ENCODE results near the gene HRC. TPM values are rescaled to one million over a fixed set of nuclear protein-coding genes. Genes with fewer than 3 reads are reported as not detected.

Gene HRC
- polyA plus RNA-seq, 1 experiment, result not detected

GRCh38 chr19:49132974-49133609 lies 22.1 kb downstream of the HRC start:
- H3K27ac ChIP-seq (ENCODE audit: low read depth, low read length), result peak overlapping the region; percentile 11
- CTCF ChIA-PET, result interaction anchor here (0.6 to 3.0 kb wide), 4 partner anchors 10 to 66 kb away, joined by 3 to 17 read pairs (median 8); no protein-coding TSS in a partner anchor

DNA sequence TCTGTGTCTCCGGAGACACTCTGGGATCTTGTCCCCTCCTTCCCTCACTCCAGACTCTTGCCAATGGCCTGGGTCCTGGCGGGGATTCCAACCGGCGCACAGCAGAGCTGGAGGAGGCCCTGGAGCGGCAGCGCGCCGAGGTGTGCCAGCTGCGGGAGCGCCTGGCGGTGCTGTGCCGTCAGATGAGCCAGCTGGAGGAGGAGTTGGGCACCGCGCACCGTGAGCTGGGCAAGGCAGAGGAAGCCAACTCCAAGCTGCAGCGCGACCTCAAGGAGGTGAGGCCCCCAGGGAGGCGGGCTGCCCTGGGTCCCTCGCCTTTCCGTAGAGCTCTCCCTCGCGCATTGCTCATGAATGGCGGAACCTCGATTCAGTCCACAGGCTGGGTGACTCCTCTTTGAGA lies 24.9 kb downstream of the HRC start:
- no peak overlapping the region for H3K27ac ChIP-seq (ENCODE audit: low read depth, low read length)
- DNase-seq (ENCODE audit: low read depth, low spot score), result no peak
- H3K27me3 ChIP-seq (ENCODE audit: control insufficient read depth, insufficient read depth, low read length), result peaks cover 5% of the 10 kb centered on the region
- peaks cover 4% of the 10 kb centered on the region; the same call in 1 of the 2 replicates for H3K9me3 ChIP-seq (ENCODE audit: control insufficient read depth, insufficient read depth, low read length)
- ChIA-PET POLR2A (no interaction called here), CTCF (interaction anchor here (0.6 to 2.1 kb wide), 2 partner anchors 33 to 112 kb away, joined by 5 to 7 read pairs; no protein-coding TSS in a partner anchor)
- TF ChIP-seq, protein P1, sequence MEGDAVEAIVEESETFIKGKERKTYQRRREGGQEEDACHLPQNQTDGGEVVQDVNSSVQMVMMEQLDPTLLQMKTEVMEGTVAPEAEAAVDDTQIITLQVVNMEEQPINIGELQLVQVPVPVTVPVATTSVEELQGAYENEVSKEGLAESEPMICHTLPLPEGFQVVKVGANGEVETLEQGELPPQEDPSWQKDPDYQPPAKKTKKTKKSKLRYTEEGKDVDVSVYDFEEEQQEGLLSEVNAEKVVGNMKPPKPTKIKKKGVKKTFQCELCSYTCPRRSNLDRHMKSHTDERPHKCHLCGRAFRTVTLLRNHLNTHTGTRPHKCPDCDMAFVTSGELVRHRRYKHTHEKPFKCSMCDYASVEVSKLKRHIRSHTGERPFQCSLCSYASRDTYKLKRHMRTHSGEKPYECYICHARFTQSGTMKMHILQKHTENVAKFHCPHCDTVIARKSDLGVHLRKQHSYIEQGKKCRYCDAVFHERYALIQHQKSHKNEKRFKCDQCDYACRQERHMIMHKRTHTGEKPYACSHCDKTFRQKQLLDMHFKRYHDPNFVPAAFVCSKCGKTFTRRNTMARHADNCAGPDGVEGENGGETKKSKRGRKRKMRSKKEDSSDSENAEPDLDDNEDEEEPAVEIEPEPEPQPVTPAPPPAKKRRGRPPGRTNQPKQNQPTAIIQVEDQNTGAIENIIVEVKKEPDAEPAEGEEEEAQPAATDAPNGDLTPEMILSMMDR (IDR thresholded peaks at IDR 0.05; ENCODE audit: low read depth, low read length), result no peak
- no peak overlapping the region for H3K4me3 ChIP-seq (ENCODE audit: low read depth, low read length)

More at GRCh38 chr19:49132974-49133609, 22.1 kb downstream of the HRC start:
- TF ChIP-seq, protein P1 (IDR thresholded peaks at IDR 0.05; ENCODE audit: low read depth, low read length), result no peak
- Histone ChIP-seq H3K9me3 (ENCODE audit: control insufficient read depth, insufficient read depth, low read length) (peaks cover 4% of the 10 kb centered on the region; the same call in 1 of the 2 replicates), H3K4me3 (ENCODE audit: low read depth, low read length) (peak overlapping the region; percentile 7; the same call in 1 of the 2 replicates), H3K27me3 (ENCODE audit: control insufficient read depth, insufficient read depth, low read length) (no peaks in the 10 kb centered on the region)
- no peak for DNase-seq (ENCODE audit: low read depth, low spot score)
- POLR2A ChIA-PET, result interaction anchor here (0.7 to 1.1 kb wide), 2 partner anchors 17 to 713 kb away, joined by 4 to 8 read pairs; no protein-coding TSS in a partner anchor

DNA sequence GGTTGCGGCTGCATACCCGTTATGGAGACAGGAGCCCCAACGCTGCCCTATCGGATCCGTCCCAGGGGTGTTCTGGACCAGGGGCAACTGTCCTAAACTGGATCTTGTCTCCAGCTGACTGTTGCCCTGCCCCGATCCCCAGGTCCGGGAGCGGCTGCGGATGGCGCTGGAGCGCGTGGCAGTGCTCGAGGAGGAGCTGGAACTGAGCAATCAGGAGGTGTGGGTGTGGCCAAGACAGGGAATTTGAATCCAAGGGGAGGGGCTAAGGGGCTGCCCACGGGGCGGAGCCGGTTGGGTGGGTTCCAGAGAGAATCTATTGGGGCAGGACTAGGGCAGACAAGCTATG lies 26.0 kb downstream of the HRC start:
- ChIA-PET POLR2A (no interaction called here), CTCF (interaction anchor here (0.5 to 2.1 kb wide), 2 partner anchors 10 to 31 kb away, joined by 5 to 7 read pairs; no protein-coding TSS in a partner anchor)
- peaks cover 4% of the 10 kb centered on the region; the same call in 1 of the 2 replicates for H3K9me3 ChIP-seq (ENCODE audit: control insufficient read depth, insufficient read depth, low read length)
- no peak overlapping the region for H3K27ac ChIP-seq (ENCODE audit: low read depth, low read length)
- peaks cover 5% of the 10 kb centered on the region for H3K27me3 ChIP-seq (ENCODE audit: control insufficient read depth, insufficient read depth, low read length)
- no peak for DNase-seq (ENCODE audit: low read depth, low spot score)
- TF ChIP-seq, protein P1 (IDR thresholded peaks at IDR 0.05; ENCODE audit: low read depth, low read length), result no peak
- H3K4me3 ChIP-seq (ENCODE audit: low read depth, low read length), result no peak overlapping the region

GRCh38 chr19:49128545-49129237 lies 26.5 kb downstream of the HRC start:
- Histone ChIP-seq H3K27ac (ENCODE audit: low read depth, low read length) (no peak overlapping the region), H3K9me3 (ENCODE audit: control insufficient read depth, insufficient read depth, low read length) (peaks cover 4% of the 10 kb centered on the region; the same call in 1 of the 2 replicates), H3K4me3 (ENCODE audit: low read depth, low read length) (no peak overlapping the region; the same call in 1 of the 2 replicates), H3K27me3 (ENCODE audit: control insufficient read depth, insufficient read depth, low read length) (peaks cover 7% of the 10 kb centered on the region)
- POLR2A ChIA-PET, result no interaction called here
- TF ChIP-seq, protein P1 (IDR thresholded peaks at IDR 0.05; ENCODE audit: low read depth, low read length), result no peak
- CTCF ChIA-PET, result interaction anchor here (0.7 to 2.1 kb wide), 3 partner anchors 14 to 70 kb away, joined by 5 to 9 read pairs (median 6); partner anchors contain the start of gene LIN7B
- no peak for DNase-seq (ENCODE audit: low read depth, low spot score)
